ENCODE results near the gene PRDM5.

Gene PRDM5

DNA sequence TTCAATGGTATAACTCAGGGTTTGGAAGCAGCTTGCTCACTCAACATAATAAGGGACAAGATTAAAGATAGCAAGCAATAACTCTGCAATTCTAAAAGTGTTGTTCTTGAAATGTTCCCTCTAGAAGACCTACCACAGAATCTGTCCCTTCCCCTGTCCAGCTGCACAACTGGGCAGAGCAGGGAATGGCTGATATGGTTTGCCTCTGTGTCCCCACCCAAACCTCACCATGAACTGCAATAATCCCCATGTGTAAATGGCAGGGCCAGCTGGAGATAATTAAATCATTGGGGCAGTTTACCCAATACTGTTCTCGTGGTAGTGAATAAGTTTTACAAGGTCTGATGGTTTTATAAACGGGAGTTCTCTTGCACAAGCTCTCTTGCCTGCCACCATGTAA, 19.1 kb downstream of the PRDM5 start:
- no peak for DNase-seq (ENCODE audit: low read depth)

DNA sequence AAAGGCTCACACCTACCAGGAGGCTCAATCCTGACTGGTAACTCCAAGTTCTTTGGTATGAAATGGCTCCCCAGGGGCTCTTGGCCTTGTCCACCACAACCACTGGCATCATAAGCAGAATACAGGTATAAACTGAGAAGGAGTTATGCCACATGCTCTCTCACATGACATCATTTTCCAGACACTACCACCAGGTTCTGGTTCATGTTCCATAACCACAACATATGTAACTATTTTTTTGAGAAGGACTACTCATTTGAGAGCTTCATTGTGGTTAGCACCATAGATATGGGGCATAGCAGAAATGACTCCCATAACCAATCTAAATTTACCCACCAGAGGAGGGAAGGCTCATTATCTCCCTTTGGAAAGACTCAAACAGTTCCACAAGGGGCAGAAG, 19.6 kb downstream of the PRDM5 start:
- peak; percentile 3 for DNase-seq (ENCODE audit: low read depth)

DNA sequence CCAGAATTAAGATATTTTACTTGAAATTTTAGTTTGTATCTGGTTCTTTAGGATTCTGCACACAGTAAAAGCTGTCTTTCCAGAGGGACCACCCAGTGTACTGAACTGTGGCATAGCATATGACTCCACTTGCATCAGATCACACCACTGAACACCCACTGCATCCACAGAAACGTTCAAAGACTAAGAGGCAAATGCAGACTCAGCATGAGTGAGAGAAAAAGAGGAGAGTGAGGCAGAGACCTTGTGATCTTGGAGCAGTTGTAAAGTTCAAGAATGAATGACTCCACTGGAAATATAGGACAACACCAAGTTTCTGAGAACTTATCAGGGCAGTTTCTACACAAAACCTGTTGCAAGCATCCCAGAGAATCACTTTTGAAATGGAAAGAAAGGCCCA, 20.8 kb downstream of the PRDM5 start:
- no peak for DNase-seq (ENCODE audit: low read depth)

DNA sequence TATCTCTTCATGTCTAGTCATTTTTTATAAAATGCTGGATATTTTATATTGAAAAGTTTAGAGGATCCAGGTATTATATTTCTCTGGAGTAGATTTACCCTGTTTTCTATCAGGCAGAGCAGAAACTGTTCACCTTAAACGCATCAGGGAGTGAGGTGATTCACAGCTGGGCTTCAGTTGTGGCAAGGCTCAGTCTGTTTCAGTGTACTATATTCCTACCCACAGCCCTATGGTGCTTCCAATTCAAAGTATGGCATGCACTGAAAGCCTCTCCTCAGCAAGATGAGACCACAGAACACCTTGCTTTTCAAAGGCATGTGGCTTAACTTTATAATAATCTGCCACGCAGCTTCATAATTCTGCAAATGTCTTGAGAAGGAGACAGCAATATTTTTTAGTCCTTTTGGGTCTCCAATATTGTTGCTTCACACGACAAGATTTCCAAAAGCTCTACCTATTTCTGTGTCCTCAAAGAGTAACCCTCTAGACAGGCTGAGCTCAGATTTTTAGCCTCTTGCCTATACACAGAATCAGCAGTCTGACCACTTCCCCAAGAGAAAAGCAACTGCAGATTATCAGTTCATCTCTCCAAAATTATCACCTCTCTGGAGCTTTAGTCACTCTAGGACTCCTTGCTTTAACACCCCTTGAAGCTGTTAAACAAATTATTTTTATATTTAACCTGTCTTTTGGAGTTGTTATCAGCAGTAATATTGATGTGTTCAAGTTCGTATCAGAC, 24.4 kb downstream of the PRDM5 start:
- DNase-seq (ENCODE audit: low read depth) = no peak

DNA sequence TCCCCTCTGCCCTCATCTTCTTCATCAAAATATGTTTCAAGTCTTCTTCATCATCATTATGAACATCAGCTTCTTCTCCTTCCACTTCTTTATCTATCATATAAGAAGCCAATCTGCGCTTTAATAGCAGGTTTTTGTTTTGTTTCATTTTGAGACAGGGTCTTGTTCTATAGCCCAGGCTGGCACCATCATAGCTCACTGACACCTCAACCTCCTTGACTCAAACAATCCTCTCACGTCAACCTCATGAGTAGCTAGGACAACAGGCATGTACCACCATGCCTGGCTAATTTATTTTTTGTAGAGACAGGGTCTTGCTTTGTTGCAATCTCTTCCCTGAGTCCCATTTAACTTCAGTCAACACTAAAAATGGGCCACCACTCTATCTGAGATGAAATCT, 27.0 kb downstream of the PRDM5 start:
- no peak for DNase-seq (ENCODE audit: low read depth)

DNA sequence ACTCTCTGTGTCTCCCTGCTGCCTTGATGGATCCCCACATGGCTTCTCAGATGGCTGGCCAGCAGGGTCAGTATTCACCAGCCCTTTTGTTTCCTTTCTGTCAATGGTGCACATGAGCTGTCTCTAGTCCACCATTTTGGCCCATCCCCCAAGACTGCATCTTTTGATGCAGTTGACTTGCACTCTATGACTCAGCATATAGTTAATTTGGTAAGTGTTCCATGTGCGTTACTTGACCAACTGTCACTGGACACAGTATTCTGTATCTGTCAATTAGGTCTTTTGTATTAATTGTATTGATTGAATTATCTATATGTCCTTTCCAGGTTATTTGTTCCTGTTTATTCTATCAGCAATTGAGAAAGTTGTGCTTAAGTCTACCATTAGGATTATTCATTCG, 29.2 kb downstream of the PRDM5 start:
- no peak for DNase-seq (ENCODE audit: low read depth)

DNA sequence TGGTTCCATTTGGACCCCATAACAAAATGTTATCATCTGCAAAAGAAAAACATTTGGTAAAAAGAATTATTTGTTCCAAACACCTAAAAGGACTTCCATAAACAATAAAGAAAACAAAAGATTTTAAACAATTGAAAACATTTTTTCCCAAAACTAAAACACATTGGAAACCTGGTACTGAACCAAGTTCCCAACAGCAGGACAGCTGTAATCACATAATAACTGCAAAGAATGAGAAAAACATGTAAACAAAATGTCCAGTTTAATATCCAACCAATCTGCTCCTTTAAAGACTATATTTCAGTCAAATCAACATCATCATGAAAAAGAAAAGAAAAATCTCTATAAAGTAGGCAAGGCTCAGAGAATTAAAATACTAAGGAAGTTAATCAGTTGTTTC, 36.3 kb downstream of the PRDM5 start:
- no peak for DNase-seq (ENCODE audit: low read depth)

DNA sequence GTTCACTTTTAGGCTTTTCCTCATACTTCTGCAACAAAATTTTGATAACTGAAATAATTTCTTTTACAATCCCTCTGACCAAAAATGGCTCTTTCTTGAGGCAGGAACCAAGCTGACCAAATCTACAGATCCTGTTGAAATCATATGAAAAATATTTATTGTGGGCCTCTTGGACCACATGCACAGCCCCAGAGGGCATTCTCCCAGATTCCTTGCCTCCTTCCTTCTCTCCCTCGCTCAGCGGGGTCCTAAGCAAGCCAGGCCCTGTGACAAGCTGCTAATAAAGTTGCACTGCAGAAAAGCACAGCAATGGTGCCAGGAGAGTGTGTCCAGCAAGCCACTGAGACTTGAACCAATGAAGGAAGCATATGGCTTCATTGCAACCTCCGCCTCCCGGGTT, 40.7 kb downstream of the PRDM5 start:
- no peak for DNase-seq (ENCODE audit: low read depth)

DNA sequence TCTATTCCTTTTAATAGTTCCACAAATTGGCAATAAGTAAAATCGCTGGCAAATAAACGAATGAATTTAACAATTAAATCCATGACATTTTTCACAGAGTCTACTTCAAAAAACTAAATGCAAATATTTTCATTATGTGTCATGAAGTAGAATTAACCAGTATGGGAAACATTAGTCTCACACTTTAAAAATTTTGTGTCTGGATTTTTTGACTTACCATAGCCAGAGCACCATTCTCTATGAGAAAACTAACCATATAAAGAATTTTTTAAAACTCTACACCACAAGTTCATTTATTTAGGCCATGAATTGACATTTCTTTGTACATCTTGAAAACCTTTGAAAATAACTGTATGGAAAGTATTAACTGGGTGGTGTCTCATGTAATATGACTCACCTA, 41.2 kb downstream of the PRDM5 start:
- DNase-seq (ENCODE audit: low read depth) = no peak

DNA sequence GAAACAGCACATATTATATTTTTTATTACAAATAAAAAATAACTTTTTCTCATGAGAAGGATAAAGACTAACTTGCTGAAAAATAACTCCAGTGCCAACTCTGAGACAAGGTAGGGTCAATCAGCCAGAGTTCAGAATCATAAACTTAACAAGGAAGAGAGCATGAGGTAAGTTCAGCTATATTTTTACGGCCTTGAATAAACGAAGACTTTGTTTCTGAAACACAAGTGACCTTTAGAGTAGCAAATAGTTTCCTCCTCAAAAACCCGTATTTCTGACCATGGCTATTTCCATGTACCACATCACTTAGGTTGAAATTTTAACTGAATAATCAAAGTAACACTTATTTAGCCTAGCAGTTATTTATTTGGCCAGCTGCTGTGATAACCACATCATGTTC, 45.5 kb downstream of the PRDM5 start:
- DNase-seq (ENCODE audit: low read depth) = no peak

DNA sequence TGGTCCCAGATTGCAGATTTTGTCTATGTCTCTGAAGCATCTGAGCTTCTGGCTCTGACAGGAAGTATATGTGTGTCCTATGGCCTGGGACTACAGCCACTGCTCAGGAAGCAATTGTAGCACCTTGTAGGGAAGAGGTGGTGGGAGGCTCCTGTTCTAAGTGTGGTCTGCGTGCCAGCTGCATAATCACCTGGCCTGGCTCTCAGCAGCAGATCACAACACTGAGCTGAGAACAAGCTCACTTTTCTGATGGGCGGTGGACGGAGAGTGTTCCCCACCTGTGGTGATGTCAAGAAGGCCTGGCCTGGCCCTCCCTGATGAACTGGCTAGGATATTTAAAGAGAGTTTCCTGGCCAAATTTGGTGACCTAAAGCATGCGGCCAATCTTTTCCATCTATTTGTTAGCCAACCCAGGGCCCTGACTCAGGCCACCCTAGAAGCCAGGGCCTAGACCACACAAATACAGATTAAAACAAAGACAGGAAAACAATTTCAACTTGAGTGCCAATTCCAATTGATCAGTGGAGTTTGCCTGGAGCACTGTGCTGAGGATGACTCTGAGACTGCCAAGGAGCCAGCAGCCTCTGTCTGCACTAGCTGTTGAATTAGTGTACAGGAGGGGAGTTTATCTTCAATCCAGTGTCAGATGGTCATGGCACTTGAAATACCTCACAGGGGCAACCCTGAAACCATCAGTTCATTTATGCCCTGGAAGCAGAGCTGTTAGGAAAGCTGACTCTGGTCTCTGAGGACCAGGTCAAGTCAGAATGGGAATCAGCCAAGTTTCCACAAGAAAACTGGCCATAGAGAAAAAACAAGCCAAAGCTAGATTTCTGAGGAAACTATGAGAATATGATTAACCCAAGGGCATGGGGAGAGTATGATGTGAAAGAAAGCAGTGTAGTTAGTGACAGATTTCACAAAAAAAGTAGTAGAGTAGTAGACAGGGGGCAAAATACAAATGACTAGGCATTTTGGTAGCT, 47.4 kb downstream of the PRDM5 start:
- no peak for DNase-seq (ENCODE audit: low read depth)

DNA sequence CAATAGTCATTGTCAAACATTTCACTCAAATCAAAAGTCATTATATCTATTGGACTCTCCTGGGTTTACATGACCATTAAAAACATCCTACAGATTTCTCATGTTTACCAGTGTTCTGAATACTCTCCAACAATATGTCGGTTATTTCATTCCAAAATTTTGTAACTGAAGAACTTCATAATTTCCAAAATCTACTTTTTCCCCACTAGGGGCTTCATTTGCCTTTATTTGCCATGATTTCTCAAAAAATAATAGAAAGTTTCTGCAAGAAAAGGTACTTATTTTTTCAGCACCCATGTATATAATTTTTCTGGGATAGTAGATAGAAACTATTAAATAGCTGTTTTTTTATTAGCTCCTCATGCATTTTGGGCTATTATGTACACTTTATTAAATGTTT, 49.0 kb downstream of the PRDM5 start:
- no peak for DNase-seq (ENCODE audit: low read depth)

DNA sequence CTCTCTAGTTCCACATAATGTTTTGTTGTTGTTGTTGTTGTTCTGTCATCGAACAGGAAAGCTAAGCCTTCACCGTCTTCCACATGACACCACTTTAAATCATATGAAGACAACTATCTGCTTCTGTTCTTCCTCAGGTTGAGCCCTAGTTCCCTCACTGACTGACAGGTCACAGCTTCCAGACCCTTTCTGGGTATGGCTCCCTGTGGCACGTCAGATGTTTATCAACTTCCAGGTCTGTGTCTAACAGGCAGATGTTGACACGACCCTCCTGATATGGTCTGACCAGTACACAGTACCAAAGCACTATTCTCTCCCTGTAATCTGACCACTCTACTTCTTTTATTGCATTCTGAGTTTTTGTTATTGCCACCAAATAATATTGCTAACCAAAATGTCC, 51.4 kb downstream of the PRDM5 start:
- no peak for DNase-seq (ENCODE audit: low read depth)

DNA sequence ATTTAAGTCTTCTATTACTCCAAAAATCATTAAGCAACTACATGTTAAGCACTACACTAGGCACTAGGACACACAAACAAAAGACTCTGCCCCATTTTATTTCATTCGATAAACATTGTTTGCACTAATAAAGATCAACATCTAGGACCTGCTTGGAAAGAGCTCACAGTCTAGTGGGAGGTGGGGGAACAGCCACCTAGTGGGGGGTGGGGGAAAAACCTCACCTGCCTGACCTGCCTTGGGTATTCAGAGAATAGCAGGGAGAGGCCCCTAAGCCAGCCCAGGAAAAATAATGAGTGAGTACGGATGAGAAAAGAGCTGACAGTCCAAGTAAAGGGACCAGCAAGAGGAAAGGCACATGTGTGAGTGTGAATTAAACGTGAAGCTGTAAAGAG, 52.2 kb downstream of the PRDM5 start:
- peak; percentile 4 for DNase-seq (ENCODE audit: low read depth)

DNA sequence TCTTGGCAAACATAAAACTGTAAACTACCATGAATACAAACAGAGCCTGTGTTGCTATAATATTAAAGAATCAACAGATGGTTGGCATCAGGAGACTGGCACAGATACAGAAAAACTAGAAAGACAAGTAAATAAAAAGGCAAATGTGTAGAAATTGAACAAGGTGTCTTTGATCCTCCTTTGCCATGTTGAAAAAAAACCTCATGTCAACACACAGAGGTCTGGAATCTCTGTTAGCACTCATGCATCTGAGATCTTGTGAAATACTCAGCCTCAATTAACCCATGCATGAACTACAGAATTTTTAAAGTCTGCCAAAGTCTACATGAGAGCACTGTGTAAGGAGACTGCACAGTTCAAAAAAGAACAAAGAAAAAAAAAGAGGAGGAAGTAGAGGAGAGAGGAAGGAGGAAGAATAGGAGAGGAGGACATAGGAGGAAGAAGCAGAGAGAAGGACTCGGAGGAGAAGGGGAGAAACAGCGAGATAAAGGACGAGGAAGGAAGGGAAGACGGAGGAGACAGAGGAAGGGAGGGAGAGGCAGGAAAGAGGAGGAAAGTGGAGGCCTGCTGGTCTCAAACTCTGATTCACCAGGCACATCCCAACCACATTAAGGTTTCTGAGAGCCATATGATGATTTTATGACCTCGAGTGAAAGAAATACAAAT, 52.8 kb downstream of the PRDM5 start:
- no peak for DNase-seq (ENCODE audit: low read depth)

DNA sequence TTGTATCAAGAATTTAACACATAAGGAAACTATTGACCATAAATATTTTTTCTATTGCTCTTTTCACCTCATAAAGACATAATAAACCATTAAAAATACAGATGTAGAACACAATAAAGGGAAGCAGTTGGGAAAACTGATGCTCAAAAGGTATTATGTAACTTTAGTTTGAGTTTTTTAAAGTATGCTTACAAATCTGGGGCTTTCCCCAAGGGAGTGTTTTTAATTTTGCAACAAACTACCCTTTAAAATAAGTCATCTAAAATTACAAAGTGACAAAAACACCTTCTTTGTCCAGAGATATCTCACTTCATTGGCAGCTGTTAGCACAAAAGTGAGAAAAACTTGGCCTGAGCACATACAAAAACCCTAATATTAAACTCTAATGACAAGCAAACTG, 55.0 kb downstream of the PRDM5 start:
- no peak for DNase-seq (ENCODE audit: low read depth)

DNA sequence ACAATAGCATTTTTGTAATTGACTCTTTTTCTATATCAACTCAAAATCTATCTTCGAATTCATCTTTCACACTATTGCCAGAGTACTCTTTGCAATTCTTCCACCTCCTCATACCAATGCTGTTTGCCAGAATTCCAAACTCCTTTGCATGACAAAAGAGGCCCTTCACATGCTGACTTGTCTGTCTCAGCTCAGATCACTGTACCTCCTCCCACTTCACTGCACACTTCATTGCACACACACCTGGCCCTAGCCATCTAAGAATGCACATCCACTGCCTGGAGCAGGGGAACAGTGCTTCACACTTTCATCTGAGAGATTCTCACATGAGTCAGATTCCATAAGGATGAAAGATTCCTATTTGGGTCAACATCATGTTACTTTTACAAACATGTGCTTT, 56.5 kb downstream of the PRDM5 start:
- DNase-seq (ENCODE audit: low read depth) = no peak

DNA sequence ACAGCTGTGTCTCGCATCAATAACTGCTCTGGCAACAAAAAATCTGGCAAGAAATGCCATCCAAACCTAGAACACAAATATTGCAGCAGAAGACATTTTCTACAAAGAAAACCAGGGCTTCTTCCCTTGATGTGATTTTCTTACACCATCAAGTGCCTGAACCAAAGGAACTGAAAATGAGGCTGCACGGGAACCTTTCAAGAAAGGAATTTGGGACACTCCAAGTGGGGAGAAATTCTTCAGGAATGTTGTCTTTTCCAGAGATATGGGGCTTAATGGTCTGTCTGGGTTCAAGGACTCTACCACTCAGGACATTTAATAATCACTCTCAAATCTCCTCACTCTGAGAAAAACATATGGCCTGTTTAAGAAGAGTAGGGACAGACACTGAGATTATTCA, 57.6 kb downstream of the PRDM5 start:
- DNase-seq (ENCODE audit: low read depth) = no peak

DNA sequence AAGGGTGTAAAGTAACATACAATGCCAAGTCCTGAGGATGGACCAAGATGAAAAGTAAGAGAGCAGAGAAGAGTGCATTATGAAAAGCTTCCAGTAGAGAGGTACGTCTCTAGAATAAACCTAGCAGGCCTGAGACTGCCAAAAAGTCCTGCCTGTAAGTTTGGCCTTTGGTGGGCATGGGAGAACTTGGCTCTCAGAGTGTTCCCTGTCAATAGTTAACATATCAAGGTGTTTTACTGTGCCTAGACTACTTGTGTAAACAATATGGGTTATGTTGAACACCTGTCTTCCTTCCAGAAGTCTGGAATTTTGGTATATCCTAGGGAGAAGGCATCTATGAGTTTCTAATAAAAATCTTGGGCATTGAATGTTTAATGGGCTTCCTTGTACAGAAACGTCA, 60.1 kb downstream of the PRDM5 start:
- DNase-seq (ENCODE audit: low read depth) = no peak

DNA sequence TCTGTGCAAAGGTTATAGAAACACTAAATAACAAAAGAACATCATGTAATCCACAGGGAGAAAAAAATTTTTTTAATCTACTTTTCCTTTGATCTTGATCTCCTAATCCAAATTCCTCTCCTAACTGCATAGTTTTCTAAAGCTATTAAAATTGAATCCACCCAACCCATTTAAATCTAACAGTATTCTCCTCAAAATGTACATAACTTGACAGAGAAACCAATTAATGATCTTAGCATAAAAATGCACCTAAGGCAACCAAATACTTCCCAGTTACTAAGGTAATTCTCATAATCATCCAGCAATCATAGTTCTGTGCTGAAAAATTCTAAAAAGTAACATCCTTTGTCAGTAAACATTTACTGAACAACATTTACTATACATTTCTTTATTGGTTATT, 60.7 kb downstream of the PRDM5 start:
- DNase-seq (ENCODE audit: low read depth) = no peak

DNA sequence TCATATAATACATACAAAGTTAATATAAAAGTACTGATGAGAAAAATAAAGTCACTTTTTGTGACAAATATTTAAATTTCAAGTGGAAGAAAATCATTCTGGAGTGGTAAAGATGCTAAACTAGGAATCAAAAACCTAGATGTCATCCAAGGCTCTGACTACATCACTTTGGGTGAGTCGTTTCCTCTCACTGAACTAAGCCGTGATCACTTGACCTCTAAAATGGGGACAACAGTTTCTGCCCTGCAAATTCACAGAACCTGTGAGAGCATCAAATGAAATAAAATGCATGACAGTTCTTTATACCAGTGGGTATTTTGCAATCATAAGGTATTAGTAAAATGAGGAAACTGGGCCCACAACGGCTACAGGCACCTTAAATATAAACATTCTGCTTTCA, 63.8 kb downstream of the PRDM5 start:
- DNase-seq (ENCODE audit: low read depth) = no peak

DNA sequence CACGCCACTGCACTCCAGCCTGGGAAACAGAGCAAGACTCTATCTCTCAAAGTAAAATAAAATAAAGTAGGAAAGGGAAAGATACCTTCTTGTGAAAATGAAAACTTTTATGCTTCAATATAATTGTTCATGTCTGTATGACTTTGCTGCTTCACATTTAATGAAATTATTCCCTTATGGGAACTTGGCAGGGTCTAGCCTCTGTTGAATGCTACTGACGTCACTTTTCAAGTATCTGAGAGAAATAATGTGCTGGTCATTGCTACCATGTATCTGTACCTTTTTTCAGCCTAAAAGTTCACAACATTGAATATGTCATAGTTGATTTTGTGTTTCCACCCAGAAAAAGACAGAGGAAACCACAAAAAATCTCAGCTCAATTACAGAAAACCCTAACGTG, 65.2 kb downstream of the PRDM5 start:
- no peak for DNase-seq (ENCODE audit: low read depth)

DNA sequence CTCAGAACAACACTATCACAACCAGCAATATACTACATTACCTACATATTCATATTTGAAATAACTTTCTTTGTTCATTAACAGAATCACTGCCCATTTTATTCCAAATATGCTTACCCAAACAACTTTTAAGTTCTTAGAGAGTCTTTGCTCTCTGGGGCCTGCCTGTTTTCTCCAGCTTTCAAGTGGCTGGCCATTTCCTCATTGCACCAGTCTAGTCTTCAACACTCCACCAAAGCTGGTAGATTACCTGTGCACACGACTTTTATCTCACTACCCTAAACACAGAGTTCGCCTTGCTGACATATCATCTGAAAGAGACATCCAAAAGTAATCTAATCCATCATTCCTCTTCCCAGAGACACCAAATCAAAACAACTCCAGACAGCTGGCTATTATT, 66.2 kb downstream of the PRDM5 start:
- DNase-seq (ENCODE audit: low read depth) = no peak
